PC-9 (cell line): ENCODE results near the gene ADORA3.
"Not testable (repeated sequence)": the region's sequence is repeated elsewhere in the genome, so short reads cannot be mapped to it uniquely, and the experiment has no call there.

Source experiments
- EZH2 ChIP-seq: fragments of 200-600 bp; sonication (generic); IDR thresholded peaks from 2 replicates; pipeline ENCODE4 v1.8.0; 2017; ENCODE audit warnings: antibody characterized with exemption, low read depth
- TF ChIP-seq, protein P1 (sequence below): fragments of 200-600 bp; sonication (generic); conservative IDR thresholded peaks from 2 replicates; pipeline ENCODE4 v1.6.1; 2017; ENCODE audit warnings: mixed run types, antibody characterized with exemption, mild to moderate bottlenecking, moderate library complexity

DNA sequence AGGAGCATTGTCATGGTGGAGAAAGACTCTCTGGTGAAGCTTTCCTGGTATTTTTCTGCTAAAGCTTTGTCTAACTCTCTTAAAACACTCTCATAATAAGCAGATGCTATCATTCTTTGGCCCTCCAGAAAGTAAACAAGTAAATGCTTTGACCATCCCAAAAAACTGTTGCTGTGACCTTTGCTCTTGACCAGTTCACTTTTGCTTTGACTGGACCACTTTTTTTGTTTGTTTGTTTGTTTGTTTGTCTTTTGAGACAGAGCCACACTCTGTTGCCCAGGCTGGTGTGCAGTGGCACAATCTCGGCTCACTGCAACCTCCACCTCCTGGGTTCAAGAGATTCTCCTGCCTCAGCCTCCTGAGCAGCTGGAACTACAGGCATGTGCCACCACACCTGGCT is 44.4 kb upstream of the ADORA3 start:
- TF ChIP-seq, protein P1, sequence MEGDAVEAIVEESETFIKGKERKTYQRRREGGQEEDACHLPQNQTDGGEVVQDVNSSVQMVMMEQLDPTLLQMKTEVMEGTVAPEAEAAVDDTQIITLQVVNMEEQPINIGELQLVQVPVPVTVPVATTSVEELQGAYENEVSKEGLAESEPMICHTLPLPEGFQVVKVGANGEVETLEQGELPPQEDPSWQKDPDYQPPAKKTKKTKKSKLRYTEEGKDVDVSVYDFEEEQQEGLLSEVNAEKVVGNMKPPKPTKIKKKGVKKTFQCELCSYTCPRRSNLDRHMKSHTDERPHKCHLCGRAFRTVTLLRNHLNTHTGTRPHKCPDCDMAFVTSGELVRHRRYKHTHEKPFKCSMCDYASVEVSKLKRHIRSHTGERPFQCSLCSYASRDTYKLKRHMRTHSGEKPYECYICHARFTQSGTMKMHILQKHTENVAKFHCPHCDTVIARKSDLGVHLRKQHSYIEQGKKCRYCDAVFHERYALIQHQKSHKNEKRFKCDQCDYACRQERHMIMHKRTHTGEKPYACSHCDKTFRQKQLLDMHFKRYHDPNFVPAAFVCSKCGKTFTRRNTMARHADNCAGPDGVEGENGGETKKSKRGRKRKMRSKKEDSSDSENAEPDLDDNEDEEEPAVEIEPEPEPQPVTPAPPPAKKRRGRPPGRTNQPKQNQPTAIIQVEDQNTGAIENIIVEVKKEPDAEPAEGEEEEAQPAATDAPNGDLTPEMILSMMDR, result not testable (repeated sequence)
- not testable (repeated sequence) for TF ChIP-seq EZH2
